ENCODE data around the gene ATP5IF1.
A peak's percentile ranks its signal among the peaks of the same experiment; 100 is the strongest.

The ATP5IF1 gene

GRCh38 chr1:28232558-28233263, 3.2 kb upstream of the ATP5IF1 start, which contains the start of gene DNAJC8:
DNAJC8 (minus strand) TSS chr1:28233029; CDS start chr1:28232998, 31 bp downstream.
- Histone ChIP-seq H3K9me3 (replicated peaks; ENCODE audit: insufficient read depth, low read length) (no peaks in the 10 kb centered on the region), H3K4me3 (ENCODE audit: low read length) (peak within 1 kb of the TSS; percentile 91), H3K36me3 (replicated peaks; ENCODE audit: insufficient read depth, low read length) (peaks cover 9% of the 10 kb centered on the region; the same call in 1 of the 2 replicates), H2AFZ (ENCODE audit: low read length) (peak within 1 kb of the TSS; percentile 85), H3K79me2 (ENCODE audit: low read length) (peaks cover 66% of the 10 kb centered on the region), H3K9me2 (replicated peaks; ENCODE audit: insufficient read depth, low read length) (no peaks in the 10 kb centered on the region), H3K27ac (ENCODE audit: low read length) (peak within 1 kb of the TSS; percentile 18; the same call in 1 of the 2 replicates), H3K4me2 (ENCODE audit: low read depth, low read length) (peak within 1 kb of the TSS; percentile 92), H3K4me1 (ENCODE audit: low read length) (peaks cover 9% of the 10 kb centered on the region), H3K27me3 (replicated peaks; ENCODE audit: insufficient read depth, low read length) (no peaks in the 10 kb centered on the region), H3F3A (ENCODE audit: insufficient read depth, low read length) (no peaks in the 10 kb centered on the region), H4K20me1 (ENCODE audit: insufficient read depth, low read length) (0 out of 2 replicates have a peak, but pooled peaks cover 3% of the 10 kb centered on the region), H3K9ac (ENCODE audit: low read length) (peak within 1 kb of the TSS; percentile 93)
- DNase-seq = peak; percentile 95
- TF ChIP-seq EZH2phosphoT487 (IDR thresholded peaks at IDR 0.05; ENCODE audit: low read length) = no peak
- no peak for TF ChIP-seq EZH2 (optimal IDR thresholded peaks at IDR 0.05; ENCODE audit: low read depth, low read length)
- TF ChIP-seq, protein P1, sequence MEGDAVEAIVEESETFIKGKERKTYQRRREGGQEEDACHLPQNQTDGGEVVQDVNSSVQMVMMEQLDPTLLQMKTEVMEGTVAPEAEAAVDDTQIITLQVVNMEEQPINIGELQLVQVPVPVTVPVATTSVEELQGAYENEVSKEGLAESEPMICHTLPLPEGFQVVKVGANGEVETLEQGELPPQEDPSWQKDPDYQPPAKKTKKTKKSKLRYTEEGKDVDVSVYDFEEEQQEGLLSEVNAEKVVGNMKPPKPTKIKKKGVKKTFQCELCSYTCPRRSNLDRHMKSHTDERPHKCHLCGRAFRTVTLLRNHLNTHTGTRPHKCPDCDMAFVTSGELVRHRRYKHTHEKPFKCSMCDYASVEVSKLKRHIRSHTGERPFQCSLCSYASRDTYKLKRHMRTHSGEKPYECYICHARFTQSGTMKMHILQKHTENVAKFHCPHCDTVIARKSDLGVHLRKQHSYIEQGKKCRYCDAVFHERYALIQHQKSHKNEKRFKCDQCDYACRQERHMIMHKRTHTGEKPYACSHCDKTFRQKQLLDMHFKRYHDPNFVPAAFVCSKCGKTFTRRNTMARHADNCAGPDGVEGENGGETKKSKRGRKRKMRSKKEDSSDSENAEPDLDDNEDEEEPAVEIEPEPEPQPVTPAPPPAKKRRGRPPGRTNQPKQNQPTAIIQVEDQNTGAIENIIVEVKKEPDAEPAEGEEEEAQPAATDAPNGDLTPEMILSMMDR (IDR thresholded peaks at IDR 0.05; ENCODE audit: low read length) = no peak

DNA sequence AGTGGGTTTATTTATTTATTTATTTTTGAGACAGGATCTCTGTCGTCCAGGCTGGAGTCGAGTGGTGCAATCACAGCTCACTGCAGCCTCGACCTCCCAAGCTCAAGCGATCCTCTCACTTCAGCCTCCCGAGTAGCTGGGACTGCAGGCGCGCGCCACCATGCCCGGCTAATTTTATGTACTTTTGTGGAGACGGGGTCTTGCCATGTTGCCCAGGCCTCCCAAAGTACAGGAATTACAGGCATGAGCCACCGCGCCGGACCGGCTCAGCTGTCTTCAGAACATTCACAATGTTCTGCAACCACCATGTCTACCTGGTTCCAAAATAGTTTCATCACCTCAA, 2.7 kb upstream of the ATP5IF1 start:
- H3K4me2 ChIP-seq (ENCODE audit: low read depth, low read length) = peak overlapping the region; percentile 92; the same call in 1 of the 2 replicates
- no peak overlapping the region for H3K9ac ChIP-seq (ENCODE audit: low read length)
- TF ChIP-seq EZH2 (optimal IDR thresholded peaks at IDR 0.05; ENCODE audit: low read depth, low read length) = no peak
- TF ChIP-seq, protein P1 (IDR thresholded peaks at IDR 0.05; ENCODE audit: low read length) = no peak
- no peak for TF ChIP-seq EZH2phosphoT487 (IDR thresholded peaks at IDR 0.05; ENCODE audit: low read length)
- H3K9me2 ChIP-seq (replicated peaks; ENCODE audit: insufficient read depth, low read length) = no peaks in the 10 kb centered on the region
- H3K79me2 ChIP-seq (ENCODE audit: low read length) = peaks cover 71% of the 10 kb centered on the region
- no peaks in the 10 kb centered on the region for H3F3A ChIP-seq (ENCODE audit: insufficient read depth, low read length)
- H3K27ac ChIP-seq (ENCODE audit: low read length) = no peak overlapping the region
- H3K4me1 ChIP-seq (ENCODE audit: low read length) = peaks cover 14% of the 10 kb centered on the region
- DNase-seq = no peak
- peak overlapping the region; percentile 57 for H2AFZ ChIP-seq (ENCODE audit: low read length)
- H3K27me3 ChIP-seq (replicated peaks; ENCODE audit: insufficient read depth, low read length) = no peaks in the 10 kb centered on the region
- H4K20me1 ChIP-seq (ENCODE audit: insufficient read depth, low read length) = 0 out of 2 replicates have a peak, but pooled peaks cover 3% of the 10 kb centered on the region
- no peaks in the 10 kb centered on the region for H3K9me3 ChIP-seq (replicated peaks; ENCODE audit: insufficient read depth, low read length)
- peak overlapping the region; percentile 91; the same call in 1 of the 2 replicates for H3K4me3 ChIP-seq (ENCODE audit: low read length)
- peaks cover 7% of the 10 kb centered on the region; the same call in 1 of the 2 replicates for H3K36me3 ChIP-seq (replicated peaks; ENCODE audit: insufficient read depth, low read length)

DNA sequence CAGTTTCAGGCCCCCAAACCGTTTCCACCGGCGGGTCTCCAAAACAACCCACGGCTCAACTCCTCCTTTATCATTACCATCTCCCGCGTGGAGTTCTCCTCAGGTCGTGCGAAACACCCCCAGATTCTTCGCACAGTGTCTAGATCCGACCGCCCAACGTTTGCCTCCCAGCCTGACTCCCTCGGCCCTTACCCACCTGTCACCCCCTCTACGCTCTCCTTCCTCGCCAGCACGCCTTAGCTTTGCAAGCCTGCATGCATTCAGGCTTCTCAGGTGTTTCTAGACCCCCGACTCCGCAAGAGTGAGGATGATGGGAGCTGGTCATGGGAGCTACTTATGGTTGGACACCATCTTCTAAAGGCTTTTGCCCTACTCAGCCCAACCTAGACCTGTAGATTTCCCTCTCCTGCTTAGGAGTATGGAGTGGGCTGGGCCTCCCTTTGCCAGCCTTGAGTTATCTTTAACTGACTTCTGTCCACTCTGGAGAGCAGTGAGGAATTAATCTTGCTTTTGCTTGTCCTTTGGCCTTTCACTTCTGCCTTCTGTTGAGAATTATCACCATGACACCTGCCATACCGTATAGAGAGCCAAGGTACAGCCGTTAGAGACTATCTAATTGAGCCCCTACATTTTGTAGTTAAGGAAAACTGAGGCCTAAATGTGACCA, 865 bp downstream of the ATP5IF1 start:
- H3K27ac ChIP-seq (ENCODE audit: low read length) = peak overlapping the region; percentile 55; the same call in 1 of the 2 replicates

More for the DNA sequence above, 865 bp downstream of the ATP5IF1 start:
- Histone ChIP-seq H3K4me1 (ENCODE audit: low read length) (peaks cover 14% of the 10 kb centered on the region), H3K4me2 (ENCODE audit: low read depth, low read length) (peak overlapping the region; percentile 96), H3K9me2 (replicated peaks; ENCODE audit: insufficient read depth, low read length) (no peaks in the 10 kb centered on the region), H3K9ac (ENCODE audit: low read length) (peak overlapping the region; percentile 93), H3F3A (ENCODE audit: insufficient read depth, low read length) (no peaks in the 10 kb centered on the region), H3K4me3 (ENCODE audit: low read length) (peak overlapping the region; percentile 97), H3K36me3 (replicated peaks; ENCODE audit: insufficient read depth, low read length) (no peaks in the 10 kb centered on the region), H3K79me2 (ENCODE audit: low read length) (peaks cover 38% of the 10 kb centered on the region), H2AFZ (ENCODE audit: low read length) (peak overlapping the region; percentile 80; the same call in 1 of the 2 replicates), H3K9me3 (replicated peaks; ENCODE audit: insufficient read depth, low read length) (no peaks in the 10 kb centered on the region), H3K27me3 (replicated peaks; ENCODE audit: insufficient read depth, low read length) (no peaks in the 10 kb centered on the region), H4K20me1 (ENCODE audit: insufficient read depth, low read length) (no peaks in the 10 kb centered on the region)
- TF ChIP-seq EZH2phosphoT487 (IDR thresholded peaks at IDR 0.05; ENCODE audit: low read length) (no peak), EZH2 (optimal IDR thresholded peaks at IDR 0.05; ENCODE audit: low read depth, low read length) (no peak)
- TF ChIP-seq, protein P1 (IDR thresholded peaks at IDR 0.05; ENCODE audit: low read length) = no peak
- no peak for DNase-seq
